ENCODE measurements around the gene SORCS3. TPM values are rescaled to one million over a fixed set of nuclear protein-coding genes. Genes with fewer than 3 reads are reported as not detected.

The SORCS3 gene
- total and polyA plus RNA-seq, 11 donors: 0.03 to 0.19 (median 0.05) TPM; not detected in 8

DNA sequence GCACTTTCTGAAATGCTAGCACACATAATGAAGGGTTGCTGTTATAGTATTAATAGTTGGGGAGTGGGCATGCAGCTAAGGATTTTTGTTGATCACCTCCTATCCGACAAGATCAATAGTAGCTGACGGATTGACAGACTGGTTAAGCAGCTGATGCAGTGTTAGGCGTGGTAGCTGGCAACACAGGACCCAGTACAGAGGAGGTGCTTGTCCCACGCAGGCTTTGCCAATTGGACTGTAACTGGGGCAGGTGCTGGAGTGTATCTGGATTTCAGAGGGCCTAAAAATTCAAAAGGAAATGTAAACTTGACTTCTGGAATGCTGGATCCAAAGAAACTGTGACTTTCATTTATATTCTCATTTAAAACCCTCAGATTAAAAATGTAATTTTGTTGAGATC lies 340.9 kb downstream of the SORCS3 start:
- Histone ChIP-seq H3K4me1 (no peaks in the 10 kb centered on the region), H3K9me3 (peaks cover 0 to 13% (median 3%) of the 10 kb centered on the region in 12 donors), H3K27me3 (no peaks in the 10 kb centered on the region), H3K36me3 (no peaks in the 10 kb centered on the region), H3K27ac (no peak overlapping the region), H3K4me3 (no peak overlapping the region)
- ATAC-seq (no peak), DNase-seq (no peak)
- TF ChIP-seq POLR2A (IDR thresholded peaks at IDR 0.05): no peak
- TF ChIP-seq, protein P1, sequence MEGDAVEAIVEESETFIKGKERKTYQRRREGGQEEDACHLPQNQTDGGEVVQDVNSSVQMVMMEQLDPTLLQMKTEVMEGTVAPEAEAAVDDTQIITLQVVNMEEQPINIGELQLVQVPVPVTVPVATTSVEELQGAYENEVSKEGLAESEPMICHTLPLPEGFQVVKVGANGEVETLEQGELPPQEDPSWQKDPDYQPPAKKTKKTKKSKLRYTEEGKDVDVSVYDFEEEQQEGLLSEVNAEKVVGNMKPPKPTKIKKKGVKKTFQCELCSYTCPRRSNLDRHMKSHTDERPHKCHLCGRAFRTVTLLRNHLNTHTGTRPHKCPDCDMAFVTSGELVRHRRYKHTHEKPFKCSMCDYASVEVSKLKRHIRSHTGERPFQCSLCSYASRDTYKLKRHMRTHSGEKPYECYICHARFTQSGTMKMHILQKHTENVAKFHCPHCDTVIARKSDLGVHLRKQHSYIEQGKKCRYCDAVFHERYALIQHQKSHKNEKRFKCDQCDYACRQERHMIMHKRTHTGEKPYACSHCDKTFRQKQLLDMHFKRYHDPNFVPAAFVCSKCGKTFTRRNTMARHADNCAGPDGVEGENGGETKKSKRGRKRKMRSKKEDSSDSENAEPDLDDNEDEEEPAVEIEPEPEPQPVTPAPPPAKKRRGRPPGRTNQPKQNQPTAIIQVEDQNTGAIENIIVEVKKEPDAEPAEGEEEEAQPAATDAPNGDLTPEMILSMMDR (IDR thresholded peaks at IDR 0.05): no peak
- intact Hi-C loops (cut with DNase I): no loop called here
- WGBS, 4 donors: 77 to 84% (median 79%) methylated on average over 4 of the region's 4 CpGs

DNA sequence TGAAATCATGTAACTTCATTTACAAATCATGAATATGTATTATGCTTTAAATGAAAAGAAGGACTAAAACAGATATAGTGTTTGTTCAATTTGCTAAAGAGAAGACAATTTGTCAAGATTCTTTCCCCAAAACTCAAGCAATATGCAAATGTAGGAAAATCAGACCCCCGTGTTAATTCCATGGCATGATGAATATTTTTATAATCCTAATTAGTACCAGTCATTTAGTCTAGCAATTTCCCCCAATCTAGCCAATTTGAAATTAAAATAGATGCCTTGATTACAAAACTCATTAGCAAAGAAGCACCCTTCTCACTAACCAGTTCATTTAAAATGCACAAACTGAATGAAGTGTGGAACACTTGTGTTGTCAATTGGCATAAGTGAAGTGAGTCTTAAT lies 347.6 kb downstream of the SORCS3 start:
- no peaks in the 10 kb centered on the region for H3K36me3 ChIP-seq
- H3K27me3 ChIP-seq: no peaks in the 10 kb centered on the region
- no peak for DNase-seq
- no peak for ATAC-seq
- peaks cover 0 to 13% (median 3%) of the 10 kb centered on the region in 12 donors for H3K9me3 ChIP-seq
- no peak for TF ChIP-seq POLR2A (IDR thresholded peaks at IDR 0.05)
- TF ChIP-seq, protein P1 (IDR thresholded peaks at IDR 0.05): no peak
- H3K27ac ChIP-seq: no peak overlapping the region
- WGBS, 4 donors: 73 to 88% (median 82%) methylated on average over 1 of the region's 1 CpG
- intact Hi-C loops (cut with DNase I): no loop called here
- no peaks in the 10 kb centered on the region for H3K4me1 ChIP-seq
- H3K4me3 ChIP-seq: no peak overlapping the region

DNA sequence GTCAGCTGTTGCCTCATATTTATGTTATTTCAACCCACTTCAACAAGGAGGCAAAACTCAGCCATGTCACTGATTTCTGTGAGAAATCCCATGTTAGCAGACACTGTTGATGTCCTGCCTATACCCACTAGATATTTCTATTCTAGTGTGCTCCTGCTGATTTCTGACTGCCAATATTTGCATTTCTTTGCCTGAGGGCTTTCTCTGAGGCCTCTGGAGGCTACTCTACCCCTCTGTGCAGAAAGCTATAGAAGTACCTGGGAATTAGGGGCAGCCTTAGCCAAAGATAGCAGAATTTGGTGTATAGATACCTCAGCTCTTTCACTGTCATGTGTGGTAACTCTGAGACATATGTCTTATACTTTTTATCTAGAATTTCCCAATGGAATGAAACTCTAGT lies 348.8 kb downstream of the SORCS3 start:
- ATAC-seq (no peak), DNase-seq (no peak)
- H3K9me3 ChIP-seq: peaks cover 0 to 13% (median 3%) of the 10 kb centered on the region in 12 donors
- no peaks in the 10 kb centered on the region for H3K27me3 ChIP-seq
- no peak for TF ChIP-seq POLR2A (IDR thresholded peaks at IDR 0.05)
- TF ChIP-seq, protein P1 (IDR thresholded peaks at IDR 0.05): no peak
- intact Hi-C loops (cut with DNase I): no loop called here
- H3K4me1 ChIP-seq: no peaks in the 10 kb centered on the region
- no peak overlapping the region for H3K27ac ChIP-seq
- H3K4me3 ChIP-seq: no peak overlapping the region
- no peaks in the 10 kb centered on the region for H3K36me3 ChIP-seq

DNA sequence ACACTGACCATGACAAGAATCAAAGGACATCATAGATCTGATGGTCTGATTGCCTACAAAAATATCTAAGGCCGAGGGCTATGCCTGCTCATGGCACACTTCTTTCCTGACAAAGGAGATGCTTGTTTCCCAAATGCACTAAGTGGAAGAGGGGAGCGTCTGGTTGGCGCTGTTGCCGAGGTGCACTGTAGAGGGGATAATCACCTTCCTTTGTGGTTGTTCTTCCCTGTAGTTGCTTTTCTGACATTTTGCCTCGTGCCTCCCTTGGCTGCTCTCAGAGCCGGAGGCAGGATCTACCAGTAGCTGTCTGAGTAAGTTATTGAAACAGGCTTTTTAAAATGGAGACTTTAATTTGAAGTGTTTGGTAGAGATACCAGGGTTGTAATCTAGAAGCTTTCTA lies 352.0 kb downstream of the SORCS3 start:
- DNase-seq (no peak), ATAC-seq (no peak)
- H3K36me3 ChIP-seq: no peaks in the 10 kb centered on the region
- 69 to 76% (median 72%) methylated on average over 6 of the region's 6 CpGs for WGBS, 4 donors
- H3K4me3 ChIP-seq: no peak overlapping the region
- H3K27me3 ChIP-seq: no peaks in the 10 kb centered on the region
- TF ChIP-seq POLR2A (IDR thresholded peaks at IDR 0.05): no peak
- TF ChIP-seq, protein P1 (IDR thresholded peaks at IDR 0.05): no peak
- H3K9me3 ChIP-seq: no peaks in the 10 kb centered on the region
- no peak overlapping the region for H3K27ac ChIP-seq
- no peaks in the 10 kb centered on the region for H3K4me1 ChIP-seq
- intact Hi-C loops (cut with DNase I): loop anchor here in 1 of 10 donors (2.0 kb wide), 1 partner anchor 32 kb away; no protein-coding TSS in a partner anchor
